GM23338 (cell line): ENCODE measurements around the gene PROX2. TPM values are rescaled to one million over a fixed set of nuclear protein-coding genes. Genes with fewer than 3 reads are reported as not detected.

Experiments
- ATAC-seq: fragments of 200-7000 bp; cut with Tn5 transposase; 3 replicates; pipeline ENCODE4 v1.9.1; 2020
- DNase-seq: peaks from one replicate; pipeline ENCODE4 v3.0.0-alpha.2; 2015; ENCODE audit warnings: low spot score
- H2AFZ ChIP-seq: fragments of 200-600 bp; sonication (generic); 2 replicates; pipeline ENCODE4 v1.8.0; 2016; ENCODE audit warnings: antibody characterized with exemption, mild to moderate bottlenecking, moderate library complexity
- H3F3A ChIP-seq: fragments of 200-600 bp; sonication (generic); replicated peaks from 2 replicates; pipeline ENCODE4 v1.8.0; 2017; ENCODE audit warnings: antibody characterized with exemption, mixed run types, low read depth
- H3K27ac ChIP-seq: fragments of 200-600 bp; sonication (generic); 2 replicates; pipeline ENCODE4 v1.6.1; 2016; ENCODE audit warnings: low read depth
- H3K27me3 ChIP-seq: fragments of 200-600 bp; sonication (generic); 2 replicates; pipeline ENCODE4 v1.8.0; 2016; ENCODE audit warnings: mild to moderate bottlenecking, mixed run types, moderate library complexity; ENCODE audit not compliant: insufficient read depth
- H3K36me3 ChIP-seq: fragments of 200-600 bp; sonication (generic); 2 replicates; pipeline ENCODE4 v1.8.0; 2016; ENCODE audit warnings: mild to moderate bottlenecking; ENCODE audit not compliant: insufficient read depth
- H3K4me1 ChIP-seq: fragments of 200-600 bp; sonication (generic); 2 replicates; pipeline ENCODE4 v1.8.0; 2016; ENCODE audit warnings: mild to moderate bottlenecking, moderate library complexity; ENCODE audit not compliant: insufficient read depth
- H3K4me2 ChIP-seq: fragments of 200-600 bp; sonication (generic); 2 replicates; pipeline ENCODE4 v1.7.1; 2017; ENCODE audit warnings: mixed run types
- H3K4me3 ChIP-seq: fragments of 200-600 bp; sonication (generic); 2 replicates; pipeline ENCODE4 v1.6.1; 2016; ENCODE audit warnings: mixed run types
- H3K79me2 ChIP-seq: fragments of 200-600 bp; sonication (generic); replicated peaks from 2 replicates; pipeline ENCODE4 v1.8.0; 2017; ENCODE audit warnings: mild to moderate bottlenecking; ENCODE audit not compliant: insufficient read depth
- H3K9me2 ChIP-seq: fragments of 200-600 bp; sonication (generic); 2 replicates; pipeline ENCODE4 v1.8.0; 2017; ENCODE audit not compliant: insufficient read depth
- H4K20me1 ChIP-seq: fragments of 200-600 bp; sonication (generic); replicated peaks from 2 replicates; pipeline ENCODE4 v1.8.0; 2017; ENCODE audit warnings: mild to moderate bottlenecking; ENCODE audit not compliant: insufficient read depth
- H3K27ac Mint-ChIP-seq: 2 replicates; pipeline ENCODE4 v1.8.0; 2020; ENCODE audit warnings: inconsistent platforms, mild to moderate bottlenecking, moderate library complexity, mixed read lengths
- H3K27me3 Mint-ChIP-seq: 3 replicates; pipeline ENCODE4 v1.8.0; 2022; ENCODE audit warnings: low read depth, mild to moderate bottlenecking, moderate library complexity, mixed read lengths, inconsistent platforms; ENCODE audit not compliant: insufficient read depth, poor library complexity
- H3K36me3 Mint-ChIP-seq: 3 replicates; pipeline ENCODE4 v1.8.0; 2021; ENCODE audit warnings: low read depth, mild to moderate bottlenecking, inconsistent platforms, moderate library complexity, mixed read lengths
- H3K4me1 Mint-ChIP-seq: 3 replicates; pipeline ENCODE4 v1.8.0; 2020; ENCODE audit warnings: mild to moderate bottlenecking, inconsistent platforms, mixed read lengths
- H3K4me3 Mint-ChIP-seq: 3 replicates; pipeline ENCODE4 v1.8.0; 2021; ENCODE audit warnings: moderate library complexity, mild to moderate bottlenecking, inconsistent platforms, mixed read lengths
- H3K9me3 Mint-ChIP-seq: 3 replicates; pipeline ENCODE4 v1.8.0; 2020; ENCODE audit warnings: moderate library complexity, mild to moderate bottlenecking, inconsistent platforms, mixed read lengths
- CREB1 ChIP-seq: fragments of 250-450 bp; sonication (Bioruptor Pico); IDR thresholded peaks from 2 replicates; pipeline ENCODE4 v1.5.0; 2020; ENCODE audit warnings: low read depth, mild to moderate bottlenecking, moderate library complexity
- CTCF ChIP-seq, 2 experiments: fragments of 200-600 bp in 1 of 2; sonication (generic) in 1 of 2; conservative IDR thresholded peaks; 2 replicates each; pipeline versions ENCODE4 v1.5.1 to v1.6.1; 2016 to 2017; ENCODE audit warnings: antibody characterized with exemption in 2 of 2, low read depth in 2 of 2, mild to moderate bottlenecking in 2 of 2, moderate library complexity in 1 of 2
- ETS1 ChIP-seq: IDR thresholded peaks from 2 replicates; pipeline ENCODE4 v1.6.1; 2016; ENCODE audit warnings: antibody characterized with exemption
- EZH2 ChIP-seq: fragments of 200-600 bp; sonication (generic); IDR thresholded peaks from one replicate; pipeline ENCODE4 v1.8.0; 2017; ENCODE audit warnings: antibody characterized with exemption, mild to moderate bottlenecking, low read depth; ENCODE audit not compliant: unreplicated experiment
- EZH2phosphoT487 ChIP-seq: fragments of 200-600 bp; sonication (generic); IDR thresholded peaks from one replicate; pipeline ENCODE4 v1.8.1; 2018; ENCODE audit warnings: antibody characterized with exemption; ENCODE audit not compliant: unreplicated experiment
- JUNB ChIP-seq: IDR thresholded peaks from one replicate; pipeline ENCODE4 v1.6.1; 2016; ENCODE audit warnings: antibody characterized with exemption; ENCODE audit not compliant: unreplicated experiment
- NANOG ChIP-seq: IDR thresholded peaks from 2 replicates; pipeline ENCODE4 v1.6.1; 2016; ENCODE audit warnings: antibody characterized with exemption, borderline replicate concordance
- POLR2AphosphoS5 ChIP-seq: IDR thresholded peaks from 2 replicates; pipeline ENCODE4 v1.6.1; 2016; ENCODE audit warnings: antibody characterized with exemption, low read depth
- REST ChIP-seq: IDR thresholded peaks from one replicate; pipeline ENCODE4 v1.6.1; 2018; ENCODE audit warnings: antibody characterized with exemption; ENCODE audit not compliant: unreplicated experiment
- STAT1 ChIP-seq: IDR thresholded peaks from one replicate; pipeline ENCODE4 v1.6.1; 2016; ENCODE audit warnings: antibody characterized with exemption; ENCODE audit not compliant: unreplicated experiment
- ZNF114 ChIP-seq: fragments of 250-450 bp; sonication (Bioruptor Pico); IDR thresholded peaks from 2 replicates; pipeline ENCODE4 v1.5.0; 2020; ENCODE audit warnings: mild to moderate bottlenecking, moderate library complexity
- ZNF331 ChIP-seq: fragments of 250-450 bp; sonication (Bioruptor Pico); IDR thresholded peaks from 2 replicates; pipeline ENCODE4 v1.5.0; 2020; ENCODE audit warnings: low read depth, mild to moderate bottlenecking, moderate library complexity
- ZNF462 ChIP-seq: fragments of 250-450 bp; sonication (Bioruptor Pico); IDR thresholded peaks from 2 replicates; pipeline ENCODE4 v1.5.0; 2020; ENCODE audit warnings: mild to moderate bottlenecking, moderate library complexity
- polyA plus RNA-seq: library from polyadenylated mRNA; unstranded; fragments of >200 nt; fragmentation: Nextera tagmentation; extraction: Ambion mirVana; gene quantifications from 2 replicates; pipeline ENCODE4 v1.2.1, GENCODE V29; 2016
- total RNA-seq: library from RNA; depleted of rRNA; stranded (reverse); fragments of >200 nt; shearing (Covaris generic); gene quantifications from 2 replicates; pipeline ENCODE4 v1.2.3, GENCODE V29; 2014

The PROX2 gene
- total and polyA plus RNA-seq, 2 experiments from 2014 or later: 0.06 TPM; not detected in 1

GRCh38 chr14:74853581-74853980 is 22.4 kb downstream of the PROX2 start:
- no peaks in the 10 kb centered on the region; the same call in 2 of the 3 replicates for H3K4me1 Mint-ChIP-seq
- Histone ChIP-seq H3K9me2 (no peaks in the 10 kb centered on the region), H3K4me1 (no peaks in the 10 kb centered on the region), H2AFZ (no peak overlapping the region), H3K4me2 (no peak overlapping the region), H3K79me2 (no peaks in the 10 kb centered on the region), H3K4me3 (no peak overlapping the region), H4K20me1 (no peaks in the 10 kb centered on the region), H3K27ac (no peak overlapping the region), H3F3A (no peaks in the 10 kb centered on the region), H3K27me3 (no peaks in the 10 kb centered on the region), H3K36me3 (no peaks in the 10 kb centered on the region)
- no peak overlapping the region for H3K27ac Mint-ChIP-seq
- H3K9me3 Mint-ChIP-seq: no peaks in the 10 kb centered on the region
- ATAC-seq: no peak
- TF ChIP-seq NANOG (no peak), CTCF (conservative IDR thresholded peaks at IDR 0.05; ENCODE audit: low read depth in 2 of 2) (no peak), POLR2AphosphoS5 (no peak), CREB1 (CRISPR knock-in tag) (no peak), ETS1 (no peak), ZNF462 (CRISPR knock-in tag) (no peak), ZNF331 (CRISPR knock-in tag) (no peak), EZH2phosphoT487 (no peak), ZNF114 (no peak), STAT1 (no peak), EZH2 (no peak), JUNB (no peak), REST (no peak)
- no peak overlapping the region for H3K4me3 Mint-ChIP-seq
- no peaks in the 10 kb centered on the region for H3K27me3 Mint-ChIP-seq
- H3K36me3 Mint-ChIP-seq: no peaks in the 10 kb centered on the region
- no peak for DNase-seq
